Heart left ventricle (tissue), 16 donors: ENCODE data around the gene VPS29. TPM values are rescaled to one million over a fixed set of nuclear protein-coding genes. Genes with fewer than 3 reads are reported as not detected.

Experiments
- ATAC-seq, 4 donors: fragments of 200-7000 bp; cut with Tn5 transposase; one replicate each; pipeline ENCODE4 v1.9.1; 2020 to 2022; ENCODE audit warnings: moderate library complexity in 4 of 4, mild to moderate bottlenecking in 3 of 4, moderate number of reproducible peaks in 1 of 4
- DNase-seq, 5 donors: peaks; one replicate each; pipeline ENCODE4 v3.0.0-alpha.2; 2020
- H3K27ac ChIP-seq, 12 donors: fragments of 200-600 bp; sonication (generic) in 4 of 12; one replicate each; pipeline versions ENCODE4 v1.5.0 to v1.8.0; 2016 to 2022; ENCODE audit warnings: mild to moderate bottlenecking in 2 of 12
- H3K27me3 ChIP-seq, 9 donors: fragments of 200-600 bp; sonication (generic) in 2 of 9; one replicate each; pipeline versions ENCODE4 v1.5.1 to v1.8.0; 2016 to 2022; ENCODE audit warnings: mild to moderate bottlenecking in 3 of 9
- H3K36me3 ChIP-seq, 9 donors: fragments of 200-600 bp; sonication (generic) in 2 of 9; one replicate each; pipeline versions ENCODE4 v1.5.0 to v1.8.0; 2018 to 2022; ENCODE audit warnings: mild to moderate bottlenecking in 2 of 9
- H3K4me1 ChIP-seq, 12 donors: fragments of 200-600 bp; sonication (generic) in 4 of 12; one replicate each; pipeline versions ENCODE4 v1.5.0 to v1.8.0; 2016 to 2022; ENCODE audit warnings: mild to moderate bottlenecking in 3 of 12
- H3K4me3 ChIP-seq, 12 donors: fragments of 200-600 bp; sonication (generic) in 4 of 12; one replicate each; pipeline versions ENCODE4 v1.5.0 to v1.8.0; 2017 to 2022; ENCODE audit warnings: mild to moderate bottlenecking in 9 of 12, moderate library complexity in 4 of 12
- H3K9me3 ChIP-seq, 12 donors: fragments of 200-600 bp; sonication (generic) in 4 of 12; one replicate each; pipeline versions ENCODE4 v1.5.0 to v1.8.0; 2016 to 2022; ENCODE audit warnings: mild to moderate bottlenecking in 1 of 12
- POLR2A ChIP-seq, 2 donors: fragments of 450-650 bp; IDR thresholded peaks; one replicate each; pipeline ENCODE4 v1.6.1; 2017; ENCODE audit warnings: antibody characterized with exemption in 2 of 2, mild to moderate bottlenecking in 2 of 2, moderate library complexity in 2 of 2
- WGBS, 4 donors: extraction: QIAGEN DNeasy Blood & Tissue Kit in 2 of 4; methylation state at CpG; one replicate each; pipeline versions ENCODE4 v1.1.5 to v1.1.7; 2013 to 2018; 5-methylcytosine and 5-hydroxymethylcytosine counted together
- intact Hi-C, 10 donors: fragments of 100-400 bp; cut with DNase I; formaldehyde crosslinking; loops; one replicate each; pipeline versions ENCODE4 v1.11.1 to v1.14.2; 2022
- polyA plus RNA-seq, 2 donors: library from polyadenylated mRNA; stranded (reverse); fragments of 200-250 nt; gene quantifications; one replicate each; pipeline ENCODE4 v1.2.3, GENCODE V29; 2013
- total RNA-seq, 9 donors: library from RNA; depleted of rRNA in 2 of 9; stranded (reverse); fragments of >200 nt in 2 of 9; fragmentation: NEBNext Ultra II Directional in 3 of 9; extraction: Animal tissue kit (Norgen Biotek cat#: 25700) in 3 of 9; gene quantifications; one replicate each; pipeline versions ENCODE4 v1.1.0 to v1.2.4, GENCODE V29; 2016 to 2023
- TF ChIP-seq, protein P1 (sequence below), 12 donors: fragments of 200-600 bp; sonication (generic) in 4 of 12; IDR thresholded peaks; one replicate each; pipeline versions ENCODE4 v1.5.0 to v1.8.0; 2018 to 2022; ENCODE audit warnings: antibody characterized with exemption in 12 of 12, mild to moderate bottlenecking in 5 of 12
- donor health status: ischemic (EF 13 %, LVEDD 7.1; RV severe dilation, severe dysfunction).
- donor health status: healthy with polysubstance abuse.
- donor health status: DM: no; HTN: yes; CAD: no.
- donor health status: DM: no; HTN: no; CAD: no.
- donor health status: ischemic (EF 25% LVEDD 6.9; RV normal size, moderate dysfunction).
- donor health status: ischemic (EF 25% LVEDD 5.7; RV mildly dilated, moderate dysfunction).
- donor health status: healthy.
- donor health status: DM: yes; HTN: yes; CAD: no.
- donor health status: ischemic (EF 35%, LVEDD 5.7; RV mildly dilated, moderate dysfunction).
- donor health status: nonischemic (EF 11% LVEDD 7.7; RV severe dilation, severe dysfunction).
- donor health status: DM: yes; HTN: yes; CAD: no.
- donor health status: PGD.
- donor health status: ischemic (EF 29% LVEDD 5.4; RV normal size, mild dysfunction).
- donor health status: nonischemic (EF 23%, LVEDD 6.1; RV moderate dilation, normal function).

The VPS29 gene
- total and polyA plus RNA-seq, 11 donors = 66.7 to 191 (median 89.8) TPM

GRCh38 chr12:110503432-110503831 is 1.5 kb upstream of the VPS29 start:
- H3K36me3 ChIP-seq = peaks cover 0 to 9% (median 0%) of the 10 kb centered on the region in 9 donors
- 83 to 90% (median 88%) methylated on average over 1 of the region's 1 CpG for WGBS, 4 donors
- peaks cover 0 to 35% (median 27%) of the 10 kb centered on the region in 12 donors for H3K4me1 ChIP-seq
- H3K4me3 ChIP-seq = no peak overlapping the region
- TF ChIP-seq POLR2A (IDR thresholded peaks at IDR 0.05) = no peak
- TF ChIP-seq, protein P1, sequence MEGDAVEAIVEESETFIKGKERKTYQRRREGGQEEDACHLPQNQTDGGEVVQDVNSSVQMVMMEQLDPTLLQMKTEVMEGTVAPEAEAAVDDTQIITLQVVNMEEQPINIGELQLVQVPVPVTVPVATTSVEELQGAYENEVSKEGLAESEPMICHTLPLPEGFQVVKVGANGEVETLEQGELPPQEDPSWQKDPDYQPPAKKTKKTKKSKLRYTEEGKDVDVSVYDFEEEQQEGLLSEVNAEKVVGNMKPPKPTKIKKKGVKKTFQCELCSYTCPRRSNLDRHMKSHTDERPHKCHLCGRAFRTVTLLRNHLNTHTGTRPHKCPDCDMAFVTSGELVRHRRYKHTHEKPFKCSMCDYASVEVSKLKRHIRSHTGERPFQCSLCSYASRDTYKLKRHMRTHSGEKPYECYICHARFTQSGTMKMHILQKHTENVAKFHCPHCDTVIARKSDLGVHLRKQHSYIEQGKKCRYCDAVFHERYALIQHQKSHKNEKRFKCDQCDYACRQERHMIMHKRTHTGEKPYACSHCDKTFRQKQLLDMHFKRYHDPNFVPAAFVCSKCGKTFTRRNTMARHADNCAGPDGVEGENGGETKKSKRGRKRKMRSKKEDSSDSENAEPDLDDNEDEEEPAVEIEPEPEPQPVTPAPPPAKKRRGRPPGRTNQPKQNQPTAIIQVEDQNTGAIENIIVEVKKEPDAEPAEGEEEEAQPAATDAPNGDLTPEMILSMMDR (IDR thresholded peaks at IDR 0.05) = no peak
- H3K27ac ChIP-seq = no peak overlapping the region
- intact Hi-C loops = loop anchor here in 7 of 10 donors (2.0 to 10.0 kb wide), 5 partner anchors 35 to 384 kb away; partner anchors contain the start of genes FAM216A (in 5 of the 7), GPN3 (in 5 of the 7) and ARPC3 (in 3 of the 7)
- no peak for DNase-seq
- no peaks in the 10 kb centered on the region for H3K27me3 ChIP-seq
- ATAC-seq = no peak
- no peaks in the 10 kb centered on the region for H3K9me3 ChIP-seq

DNA sequence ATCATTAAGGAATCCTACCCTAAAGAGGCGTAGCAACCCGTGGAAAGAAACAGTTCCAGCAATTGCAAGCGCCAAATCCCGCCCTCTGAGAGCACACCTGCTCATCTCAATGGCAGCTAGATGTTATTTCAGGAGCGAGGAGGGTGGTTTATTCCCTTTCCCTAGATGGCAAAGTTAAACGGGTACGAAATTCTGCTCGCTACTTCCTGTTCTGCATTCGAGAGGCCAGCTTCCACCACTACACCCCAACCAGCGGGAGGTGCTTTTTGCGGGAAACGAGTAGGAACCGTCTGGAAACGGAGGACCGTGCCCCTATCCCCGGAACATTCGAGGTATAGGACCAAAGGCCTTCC is 536 bp downstream of the VPS29 start:
- intact Hi-C loops = loop anchor here in 6 of 10 donors (5.0 to 10.0 kb wide), 4 partner anchors 34 to 386 kb away; partner anchors contain the start of genes FAM216A (in 4 of the 6), GPN3 (in 4 of the 6) and ARPC3 (in 3 of the 6)
- Histone ChIP-seq H3K36me3 (peaks cover 0 to 16% (median 5%) of the 10 kb centered on the region in 9 donors), H3K4me1 (peaks cover 0 to 40% (median 29%) of the 10 kb centered on the region in 12 donors), H3K4me3 (peak overlapping the region; percentile 65 to 98 (median 89)), H3K27ac (peak overlapping the region; percentile 64 to 96 (median 90)), H3K9me3 (no peaks in the 10 kb centered on the region), H3K27me3 (no peaks in the 10 kb centered on the region)
- no peak for TF ChIP-seq POLR2A (IDR thresholded peaks at IDR 0.05)
- TF ChIP-seq, protein P1 (IDR thresholded peaks at IDR 0.05) = no peak
- ATAC-seq = peak in 3 of 4 donors; percentile 23 to 43 (median 27)
- peak in 2 of 5 donors; percentile 21 to 38 for DNase-seq
- 0 to 1% (median 0%) methylated on average over 16 to 17 of the region's 17 CpGs for WGBS, 4 donors

DNA sequence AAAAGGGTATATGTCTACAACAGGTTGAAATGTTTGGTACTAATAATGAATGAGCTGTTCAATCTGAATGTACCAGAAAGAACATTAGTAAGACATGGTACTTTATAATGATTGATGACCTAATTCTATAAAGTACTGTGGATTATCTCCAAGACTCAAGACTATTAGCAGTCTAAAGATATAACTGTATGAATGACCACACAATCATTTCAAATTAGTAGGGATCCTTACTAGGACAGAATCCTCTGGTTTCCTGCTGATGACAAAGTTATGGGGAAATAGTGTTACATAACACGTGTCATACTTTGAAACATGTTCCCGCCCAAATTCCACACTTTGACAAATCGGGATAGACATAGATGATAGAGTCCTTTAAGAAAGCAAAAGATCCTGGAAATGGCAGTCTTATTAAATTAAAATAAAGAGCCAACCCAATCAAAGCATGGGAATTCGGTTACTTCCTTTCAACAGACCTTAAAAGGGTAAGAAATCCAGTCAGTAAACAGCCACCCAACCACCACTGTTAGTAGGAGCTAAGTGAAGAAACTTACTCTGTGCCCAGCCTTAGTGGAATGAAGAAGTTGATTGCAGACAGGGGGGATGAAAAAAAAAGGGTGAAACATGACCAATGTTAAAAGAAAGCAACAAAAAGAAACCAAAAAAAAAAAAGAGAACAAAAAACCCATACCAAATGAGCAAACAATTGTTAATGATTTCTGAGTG is 2.8 kb downstream of the VPS29 start:
- peaks cover 0 to 40% (median 29%) of the 10 kb centered on the region in 12 donors for H3K4me1 ChIP-seq
- H3K27me3 ChIP-seq = no peaks in the 10 kb centered on the region
- H3K9me3 ChIP-seq = no peaks in the 10 kb centered on the region
- H3K4me3 ChIP-seq = no peak overlapping the region
- H3K36me3 ChIP-seq = peaks cover 0 to 38% (median 26%) of the 10 kb centered on the region in 9 donors
- DNase-seq = no peak
- TF ChIP-seq, protein P1 (IDR thresholded peaks at IDR 0.05) = no peak
- no peak for TF ChIP-seq POLR2A (IDR thresholded peaks at IDR 0.05)
- WGBS, 4 donors = 60 to 66% (median 63%) methylated on average over 4 of the region's 4 CpGs
- no peak for ATAC-seq
- intact Hi-C loops = no loop called here
- H3K27ac ChIP-seq = peak overlapping the region in 3 of 12 donors; percentile 1 to 17 (median 7)

DNA sequence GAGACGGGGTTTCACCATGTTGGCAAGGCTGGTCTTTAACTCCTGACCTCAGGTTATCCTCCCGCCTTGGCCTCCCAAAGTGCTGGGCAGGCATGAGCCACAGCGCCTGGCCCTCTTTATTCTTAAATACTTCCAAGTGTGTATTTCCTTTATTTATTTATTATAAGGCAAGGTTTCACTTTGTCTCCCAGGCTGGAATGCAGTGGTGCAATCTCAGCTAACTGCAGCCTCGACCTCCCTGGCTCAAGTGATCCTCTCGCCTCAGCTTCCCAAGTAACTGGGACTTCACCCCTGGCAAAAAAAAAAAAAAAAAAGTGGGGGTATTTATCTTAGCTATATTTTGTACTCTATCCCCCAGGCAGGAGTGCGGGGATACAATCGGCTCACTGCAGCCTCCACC is 26.5 kb downstream of the VPS29 start:
- TF ChIP-seq, protein P1 (IDR thresholded peaks at IDR 0.05) = no peak
- TF ChIP-seq POLR2A (IDR thresholded peaks at IDR 0.05) = no peak
- H3K4me3 ChIP-seq = no peak overlapping the region
- H3K4me1 ChIP-seq = no peaks in the 10 kb centered on the region
- no peaks in the 10 kb centered on the region for H3K27me3 ChIP-seq
- no peaks in the 10 kb centered on the region for H3K9me3 ChIP-seq
- no peak overlapping the region for H3K27ac ChIP-seq
- WGBS, 4 donors = 96 to 99% (median 98%) methylated on average over 7 of the region's 7 CpGs
- peaks cover 0 to 9% (median 0%) of the 10 kb centered on the region in 9 donors for H3K36me3 ChIP-seq
- no peak for ATAC-seq
- DNase-seq = no peak
- intact Hi-C loops = no loop called here
